ENCODE results near the gene CPSF4.
A peak's percentile ranks its signal among the peaks of the same experiment; 100 is the strongest.

CPSF4 gene

DNA sequence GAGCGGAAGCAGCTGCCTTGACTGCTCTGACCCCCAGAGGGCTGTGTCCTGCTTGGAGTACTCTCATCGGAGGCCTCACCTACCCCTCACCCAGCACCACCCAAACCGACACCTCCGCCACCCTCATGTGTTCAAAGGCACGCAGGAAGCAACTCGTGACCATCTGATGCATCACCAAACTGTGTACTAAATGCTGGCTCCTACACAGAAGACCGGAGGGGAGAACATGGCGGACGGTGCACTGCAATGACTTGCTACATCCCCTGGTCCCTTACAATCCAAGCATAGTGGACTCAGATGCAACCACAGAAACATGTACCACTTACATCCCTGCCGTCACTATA, 33.8 kb upstream of the CPSF4 start:
- TF ChIP-seq MYC (IDR thresholded peaks at IDR 0.05; ENCODE audit: low read depth, low read length) (no peak), POLR2A (IDR thresholded peaks at IDR 0.05; ENCODE audit: extremely low read depth, insufficient read length) (no peak)
- TF ChIP-seq, protein P1, sequence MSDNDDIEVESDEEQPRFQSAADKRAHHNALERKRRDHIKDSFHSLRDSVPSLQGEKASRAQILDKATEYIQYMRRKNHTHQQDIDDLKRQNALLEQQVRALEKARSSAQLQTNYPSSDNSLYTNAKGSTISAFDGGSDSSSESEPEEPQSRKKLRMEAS (IDR thresholded peaks at IDR 0.05; ENCODE audit: low read depth, low read length), result no peak
- TF ChIP-seq, protein P2, sequence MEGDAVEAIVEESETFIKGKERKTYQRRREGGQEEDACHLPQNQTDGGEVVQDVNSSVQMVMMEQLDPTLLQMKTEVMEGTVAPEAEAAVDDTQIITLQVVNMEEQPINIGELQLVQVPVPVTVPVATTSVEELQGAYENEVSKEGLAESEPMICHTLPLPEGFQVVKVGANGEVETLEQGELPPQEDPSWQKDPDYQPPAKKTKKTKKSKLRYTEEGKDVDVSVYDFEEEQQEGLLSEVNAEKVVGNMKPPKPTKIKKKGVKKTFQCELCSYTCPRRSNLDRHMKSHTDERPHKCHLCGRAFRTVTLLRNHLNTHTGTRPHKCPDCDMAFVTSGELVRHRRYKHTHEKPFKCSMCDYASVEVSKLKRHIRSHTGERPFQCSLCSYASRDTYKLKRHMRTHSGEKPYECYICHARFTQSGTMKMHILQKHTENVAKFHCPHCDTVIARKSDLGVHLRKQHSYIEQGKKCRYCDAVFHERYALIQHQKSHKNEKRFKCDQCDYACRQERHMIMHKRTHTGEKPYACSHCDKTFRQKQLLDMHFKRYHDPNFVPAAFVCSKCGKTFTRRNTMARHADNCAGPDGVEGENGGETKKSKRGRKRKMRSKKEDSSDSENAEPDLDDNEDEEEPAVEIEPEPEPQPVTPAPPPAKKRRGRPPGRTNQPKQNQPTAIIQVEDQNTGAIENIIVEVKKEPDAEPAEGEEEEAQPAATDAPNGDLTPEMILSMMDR (IDR thresholded peaks at IDR 0.05; ENCODE audit: low read depth, low read length), result no peak
- no peak for DNase-seq (ENCODE audit: low read depth)
- H3K4me3 ChIP-seq (ENCODE audit: low read depth, low read length), result no peak overlapping the region

DNA sequence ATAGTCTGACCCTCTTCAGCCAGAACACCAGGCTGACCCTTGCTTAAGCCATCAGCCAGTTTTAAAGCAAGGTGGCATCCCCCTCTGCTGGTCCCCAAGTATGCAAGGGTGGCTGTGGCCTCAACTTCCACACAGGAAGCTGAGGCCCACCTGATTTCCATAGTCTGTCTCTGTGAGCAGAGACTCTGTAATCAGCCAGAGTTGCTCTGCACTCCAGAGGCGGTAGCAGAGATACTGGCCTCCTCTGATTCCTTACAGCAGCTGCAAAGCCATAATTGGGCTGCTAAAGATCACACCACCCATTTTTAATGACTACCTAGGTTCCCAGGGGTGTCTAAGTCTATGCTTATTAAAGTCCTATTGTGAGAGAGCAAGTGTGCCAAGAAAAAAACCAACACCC, 32.2 kb upstream of the CPSF4 start:
- peak overlapping the region; percentile 95 for H3K4me3 ChIP-seq (ENCODE audit: low read depth, low read length)
- TF ChIP-seq, protein P2 (IDR thresholded peaks at IDR 0.05; ENCODE audit: low read depth, low read length), result no peak
- TF ChIP-seq POLR2A (IDR thresholded peaks at IDR 0.05; ENCODE audit: extremely low read depth, insufficient read length) (no peak), MYC (IDR thresholded peaks at IDR 0.05; ENCODE audit: low read depth, low read length) (no peak)
- TF ChIP-seq, protein P1 (IDR thresholded peaks at IDR 0.05; ENCODE audit: low read depth, low read length), result no peak
- DNase-seq (ENCODE audit: low read depth), result no peak

DNA sequence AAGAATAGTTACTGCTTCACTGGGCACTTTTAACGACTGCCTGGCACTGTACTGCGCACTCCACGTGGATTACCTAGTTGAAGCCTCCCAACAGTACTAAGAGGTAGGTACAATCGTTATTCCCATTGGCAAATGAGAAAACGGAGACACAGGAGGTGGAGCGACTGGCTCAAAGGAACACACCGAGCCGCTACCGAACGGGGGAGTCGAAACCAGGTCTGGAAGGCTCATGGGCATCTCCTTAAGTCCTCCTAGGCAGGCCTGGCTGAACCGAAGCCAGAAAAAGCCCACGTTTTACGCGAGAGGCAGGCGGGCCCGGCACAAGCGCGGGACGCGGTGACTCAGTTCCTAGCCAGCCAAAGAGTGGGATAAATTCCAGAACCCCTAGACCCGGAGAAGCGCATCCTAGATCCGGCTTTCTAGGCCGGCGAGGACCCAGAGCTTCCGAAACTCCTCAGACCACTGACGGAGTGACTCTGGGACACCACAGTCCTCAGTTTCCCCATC, 30.8 kb upstream of the CPSF4 start:
- TF ChIP-seq, protein P1 (IDR thresholded peaks at IDR 0.05; ENCODE audit: low read depth, low read length), result peak; percentile 47
- no peak for TF ChIP-seq POLR2A (IDR thresholded peaks at IDR 0.05; ENCODE audit: extremely low read depth, insufficient read length)

DNA sequence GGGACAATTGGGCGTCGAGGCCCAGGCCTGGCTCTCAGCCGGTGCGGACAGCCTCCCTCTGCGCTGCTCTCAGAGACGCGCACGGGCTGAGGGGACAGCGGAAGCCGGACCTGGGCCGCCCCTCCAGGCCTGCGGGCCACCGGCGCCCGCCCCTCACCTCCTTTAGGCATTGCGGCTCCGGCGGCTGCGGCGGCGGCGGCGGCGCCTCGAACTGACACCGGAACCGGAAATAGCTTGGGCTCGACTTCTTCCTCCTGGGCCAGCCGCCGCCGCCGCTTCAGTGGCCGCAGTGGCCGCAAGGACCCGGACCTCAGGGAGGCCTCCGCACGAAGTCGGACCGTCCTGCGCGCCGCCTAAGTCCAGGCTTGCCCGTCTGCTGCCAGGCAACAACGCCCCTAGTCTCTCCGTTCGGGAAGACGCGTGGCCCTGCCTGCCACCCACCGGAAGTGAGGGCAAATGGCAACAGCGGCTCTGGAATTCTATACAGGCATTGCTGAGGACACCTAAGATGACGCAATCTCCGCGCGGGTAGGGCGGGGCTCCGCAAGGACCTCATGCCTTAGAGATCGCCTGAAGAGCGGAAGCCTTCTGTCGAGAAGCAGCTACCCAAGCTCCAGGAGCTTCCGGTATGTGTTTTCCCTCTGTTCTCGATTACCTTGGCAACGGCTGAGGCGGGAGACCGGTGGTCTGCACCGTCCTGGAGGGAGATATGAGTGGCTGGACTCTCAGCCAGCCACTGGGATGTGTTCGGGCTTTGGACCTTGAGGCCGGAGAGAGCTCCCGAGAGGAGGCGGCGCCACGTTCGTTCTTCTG, 30.2 kb upstream of the CPSF4 start, which contains the start of the genes BUD31 and PDAP1:
Gene BUD31, plus strand, starts transcription at position 591 of the 813 bp plus-strand sequence. CDS start 2,124 bp downstream, outside the sequence.
Gene PDAP1, minus strand, starts transcription at position 219 of the 813 bp plus-strand sequence. Its CDS starts 49 bp downstream, at position 170.
- DNase-seq (ENCODE audit: low read depth), result peak; percentile 97
- TF ChIP-seq MYC (IDR thresholded peaks at IDR 0.05; ENCODE audit: low read depth, low read length), result peak; percentile 94
- TF ChIP-seq, protein P1 (IDR thresholded peaks at IDR 0.05; ENCODE audit: low read depth, low read length), result peak; percentile 85
- TF ChIP-seq, protein P2 (IDR thresholded peaks at IDR 0.05; ENCODE audit: low read depth, low read length), result no peak
- peak; percentile 90 for TF ChIP-seq POLR2A (IDR thresholded peaks at IDR 0.05; ENCODE audit: extremely low read depth, insufficient read length)
- H3K4me3 ChIP-seq (ENCODE audit: low read depth, low read length), result peak within 1 kb of the TSS; percentile 95

More for the DNA sequence above, 30.8 kb upstream of the CPSF4 start:
- DNase-seq (ENCODE audit: low read depth), result peak; percentile 63
- peak overlapping the region; percentile 95 for H3K4me3 ChIP-seq (ENCODE audit: low read depth, low read length)

DNA sequence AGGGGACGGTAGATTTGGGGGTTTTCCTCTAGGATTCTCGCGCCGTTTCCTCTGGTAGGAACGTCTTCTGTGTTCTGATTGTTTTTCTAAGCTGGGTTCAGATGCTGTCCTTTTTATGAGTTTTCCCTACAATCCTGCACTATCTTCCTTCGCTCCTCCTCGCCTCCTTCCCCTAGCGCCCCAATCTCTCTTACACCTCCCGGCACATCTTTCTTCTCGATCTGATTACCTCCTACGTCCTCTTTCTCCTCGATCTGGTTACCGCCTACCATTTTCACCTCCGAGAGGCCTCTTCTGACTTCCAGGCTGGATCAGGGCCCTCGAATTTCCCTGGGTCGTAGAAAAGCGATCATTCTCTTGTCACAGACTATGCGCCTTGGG, 29.6 kb upstream of the CPSF4 start:
- TF ChIP-seq, protein P2 (IDR thresholded peaks at IDR 0.05; ENCODE audit: low read depth, low read length), result no peak
- TF ChIP-seq MYC (IDR thresholded peaks at IDR 0.05; ENCODE audit: low read depth, low read length) (no peak), POLR2A (IDR thresholded peaks at IDR 0.05; ENCODE audit: extremely low read depth, insufficient read length) (no peak)
- TF ChIP-seq, protein P1 (IDR thresholded peaks at IDR 0.05; ENCODE audit: low read depth, low read length), result no peak
- no peak for DNase-seq (ENCODE audit: low read depth)
- H3K4me3 ChIP-seq (ENCODE audit: low read depth, low read length), result peak overlapping the region; percentile 95

DNA sequence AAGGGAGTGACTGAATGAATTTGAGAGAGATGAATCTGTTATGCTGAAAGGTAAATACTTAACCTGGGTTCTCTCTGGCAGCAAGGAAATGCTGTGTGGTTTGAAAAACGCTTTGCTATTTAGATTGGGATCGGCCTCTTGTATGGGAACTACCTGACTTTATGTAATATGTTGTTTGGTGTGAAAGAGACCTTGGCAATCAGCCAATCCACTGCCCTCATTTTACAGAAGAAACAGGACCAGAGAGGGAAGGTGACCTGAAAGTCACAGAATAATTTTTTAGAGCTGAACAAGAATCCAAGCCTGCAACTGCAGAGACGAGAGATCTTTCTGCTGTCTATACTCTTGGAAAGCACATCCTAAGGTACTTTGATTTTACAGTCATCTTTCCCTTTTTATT, 28.9 kb upstream of the CPSF4 start:
- no peak for DNase-seq (ENCODE audit: low read depth)
- H3K4me3 ChIP-seq (ENCODE audit: low read depth, low read length), result peak overlapping the region; percentile 95
- no peak for TF ChIP-seq MYC (IDR thresholded peaks at IDR 0.05; ENCODE audit: low read depth, low read length)
- TF ChIP-seq, protein P1 (IDR thresholded peaks at IDR 0.05; ENCODE audit: low read depth, low read length), result no peak
- TF ChIP-seq, protein P2 (IDR thresholded peaks at IDR 0.05; ENCODE audit: low read depth, low read length), result no peak
- TF ChIP-seq POLR2A (IDR thresholded peaks at IDR 0.05; ENCODE audit: extremely low read depth, insufficient read length), result no peak
